Left forelimb (tissue), 1 donor: Measurements from ENCODE around the gene P4HB.

ENCODE experiments used
- DNase-seq: peaks from one replicate; pipeline ENCODE4 v3.0.0-alpha.2; 2018; ENCODE audit warnings: low spot score

P4HB gene

GRCh38 chr17:81898029-81898866 lies 37.9 kb upstream of the P4HB start:
- DNase-seq, result no peak

GRCh38 chr17:81895400-81895799 lies 35.1 kb upstream of the P4HB start:
- DNase-seq, result no peak

GRCh38 chr17:81891303-81891552 lies 30.9 kb upstream of the P4HB start:
- DNase-seq, result no peak

GRCh38 chr17:81890447-81891302 lies 30.3 kb upstream of the P4HB start:
- peak; percentile 61 for DNase-seq

DNA sequence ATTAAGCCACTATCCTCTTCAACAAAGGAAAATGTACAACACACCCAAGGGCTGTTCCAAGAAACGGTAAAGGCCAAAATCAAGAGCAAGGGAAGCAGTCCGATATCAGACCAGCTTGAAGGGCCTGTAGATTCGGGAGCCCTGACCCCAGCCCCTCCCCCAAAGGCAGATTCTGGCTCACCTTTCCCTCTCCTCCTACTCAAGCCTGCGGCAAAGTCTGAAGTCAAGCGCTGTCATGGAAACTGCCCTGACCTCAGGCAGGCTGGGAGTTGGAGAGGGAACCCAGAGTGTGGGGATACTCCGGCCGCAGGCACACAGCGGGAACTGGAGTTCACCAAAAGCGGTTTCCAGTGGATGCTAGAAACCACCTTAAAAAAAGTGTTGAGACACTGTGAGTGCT lies 29.3 kb upstream of the P4HB start:
- no peak for DNase-seq

- DNase-seq, result no peak
Observed at GRCh38 chr17:81888988-81889595, 28.8 kb upstream of the P4HB start.

GRCh38 chr17:81888105-81888987 lies 28.0 kb upstream of the P4HB start:
- DNase-seq, result no peak

- no peak for DNase-seq
Observed at GRCh38 chr17:81885869-81886548, 25.7 kb upstream of the P4HB start.

DNA sequence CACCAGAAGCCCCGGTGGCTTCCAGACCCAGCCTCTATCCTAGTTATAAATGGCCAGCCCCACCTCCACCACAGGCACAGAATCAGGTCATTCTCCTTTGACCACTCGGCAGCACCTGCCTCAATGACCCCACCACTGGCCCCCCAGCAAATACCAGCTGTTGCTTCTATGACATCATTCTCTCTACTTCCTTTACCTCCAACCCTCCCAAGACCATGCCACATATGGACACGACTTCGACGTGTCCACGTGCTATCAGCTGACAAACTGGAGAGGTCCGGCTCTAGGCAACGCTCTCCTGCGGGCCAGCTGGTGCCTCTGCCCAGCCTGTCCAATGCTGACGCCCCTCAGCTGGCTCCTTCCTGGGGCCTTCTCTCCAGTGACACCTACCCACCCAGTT lies 25.1 kb upstream of the P4HB start:
- DNase-seq, result no peak

DNA sequence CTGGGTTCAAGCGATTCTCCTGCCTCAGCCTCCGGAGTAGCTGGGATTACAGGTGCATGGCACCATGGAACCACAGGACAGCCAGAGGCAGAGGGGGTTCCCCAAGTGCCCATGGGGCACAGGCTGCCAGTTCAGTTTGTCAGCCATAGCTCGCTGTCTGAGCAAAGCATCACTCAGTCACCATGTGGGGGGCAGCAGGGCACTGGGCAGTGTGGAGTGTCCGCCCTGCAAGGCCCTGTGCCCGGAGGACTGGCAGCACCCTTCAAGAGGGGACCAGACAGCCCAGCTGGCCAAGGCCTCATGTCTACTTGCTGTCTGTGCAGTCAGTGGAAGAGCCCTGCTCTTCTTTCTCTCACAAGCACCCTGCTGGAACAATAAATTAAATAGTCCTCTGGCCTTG lies 24.6 kb upstream of the P4HB start:
- DNase-seq, result no peak

- DNase-seq, result no peak
Observed at GRCh38 chr17:81884520-81884919, 24.2 kb upstream of the P4HB start.

- no peak for DNase-seq
Observed at GRCh38 chr17:81879121-81879520, 18.8 kb upstream of the P4HB start.

- no peak for DNase-seq
Observed at GRCh38 chr17:81878294-81878693, 18.0 kb upstream of the P4HB start.

DNA sequence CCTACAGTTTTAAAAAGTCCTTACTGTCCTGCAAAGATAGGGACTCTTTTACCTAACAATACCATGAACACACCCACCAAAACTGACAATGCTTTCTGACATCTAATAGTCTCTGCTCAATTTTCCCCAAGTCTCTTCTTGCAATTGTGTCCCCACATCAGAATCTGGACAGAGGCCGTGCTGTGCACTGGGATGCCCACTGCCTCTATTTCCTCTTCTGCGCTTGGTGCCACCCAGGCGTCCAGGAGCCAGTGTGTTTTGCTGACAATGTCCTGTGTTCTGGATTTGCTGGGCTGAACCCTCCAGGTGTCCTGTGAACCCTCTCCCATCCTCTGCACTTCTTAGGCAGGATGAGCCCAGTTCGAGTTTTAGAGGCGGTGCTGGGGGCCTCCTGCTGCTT lies 17.2 kb upstream of the P4HB start:
- no peak for DNase-seq

GRCh38 chr17:81871387-81872230 lies 11.3 kb upstream of the P4HB start:
- peak; percentile 94 for DNase-seq

- no peak for DNase-seq
Observed at GRCh38 chr17:81870981-81871386, 10.6 kb upstream of the P4HB start, which contains the start of gene ARHGDIA. TSS of gene ARHGDIA (minus strand) at chr17:81871337. CDS start at chr17:81869930, 1,407 bp downstream.

- peak; percentile 74 for DNase-seq
Observed at GRCh38 chr17:81870131-81870980, 10.0 kb upstream of the P4HB start.

GRCh38 chr17:81869221-81870130 lies 9.1 kb upstream of the P4HB start:
- DNase-seq, result no peak
